ENCODE data around the gene UQCRFS1.

Gene UQCRFS1

DNA sequence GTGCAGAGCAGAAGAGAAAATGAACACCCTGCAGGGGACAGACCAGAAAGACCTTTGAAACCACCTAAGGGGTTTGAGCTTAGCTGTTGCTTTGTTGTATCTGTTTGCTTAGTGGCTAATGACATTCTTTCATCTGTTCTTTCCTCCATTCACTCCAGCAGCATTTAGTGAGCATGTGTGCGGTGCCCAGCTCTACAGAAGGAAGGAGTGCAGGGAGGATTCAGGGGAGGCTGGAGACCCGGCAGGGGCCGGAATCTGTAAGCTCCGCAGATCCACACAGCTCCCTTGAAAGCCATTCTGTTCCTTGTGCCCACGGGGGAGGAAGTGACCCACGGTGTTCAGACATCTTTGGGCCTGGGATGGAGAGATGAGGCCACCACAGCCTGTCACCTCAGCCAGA, 27.5 kb downstream of the UQCRFS1 start:
- no peak for TF ChIP-seq CTCF (IDR thresholded peaks at IDR 0.05; ENCODE audit: low read depth, low read length)
- no peak overlapping the region for H3K4me3 ChIP-seq (ENCODE audit: low read depth, low read length)

GRCh38 chr19:29176981-29177754, 35.8 kb downstream of the UQCRFS1 start:
- H3K4me3 ChIP-seq (ENCODE audit: low read depth, low read length): no peak overlapping the region
- TF ChIP-seq CTCF (IDR thresholded peaks at IDR 0.05; ENCODE audit: low read depth, low read length): no peak

DNA sequence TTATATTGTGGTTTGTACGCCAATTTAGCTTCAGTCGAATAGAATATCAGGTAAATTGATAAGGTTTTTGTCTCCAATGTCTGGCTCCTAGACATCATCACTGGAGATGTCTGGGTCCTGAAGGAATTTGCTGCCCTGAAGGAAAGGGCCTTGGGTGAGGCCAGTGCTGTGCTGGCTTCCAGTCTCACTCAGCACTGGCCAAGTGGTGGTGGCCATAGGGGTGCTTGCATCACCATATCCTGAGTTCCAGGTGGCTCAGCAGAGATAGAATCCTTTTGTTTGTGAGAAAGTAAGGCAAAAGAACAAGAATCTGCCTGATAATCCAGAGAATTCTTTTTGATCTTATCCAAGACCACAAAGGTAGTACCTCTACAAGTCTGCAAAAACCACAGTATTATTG, 39.1 kb downstream of the UQCRFS1 start:
- no peak overlapping the region for H3K4me3 ChIP-seq (ENCODE audit: low read depth, low read length)
- no peak for TF ChIP-seq CTCF (IDR thresholded peaks at IDR 0.05; ENCODE audit: low read depth, low read length)

DNA sequence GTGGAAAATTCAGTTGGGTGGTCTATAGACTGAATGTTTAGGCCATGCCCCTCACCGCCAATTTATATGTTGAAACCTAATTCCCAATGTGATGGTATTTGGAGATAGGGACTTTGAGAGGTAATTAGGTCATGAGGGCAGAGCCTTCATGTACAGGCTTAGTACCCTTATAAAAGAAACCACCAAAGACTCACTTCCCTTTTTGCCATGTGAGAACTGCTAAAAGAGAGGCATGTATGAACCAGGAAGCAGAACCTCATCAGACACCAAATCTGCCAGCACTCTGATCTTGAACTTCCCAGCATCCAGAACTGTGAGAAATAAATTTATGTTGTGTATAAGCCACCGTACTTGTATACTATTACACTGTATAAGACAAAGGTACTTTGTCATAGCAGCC, 40.6 kb downstream of the UQCRFS1 start:
- TF ChIP-seq CTCF (IDR thresholded peaks at IDR 0.05; ENCODE audit: low read depth, low read length): no peak
- H3K4me3 ChIP-seq (ENCODE audit: low read depth, low read length): no peak overlapping the region

DNA sequence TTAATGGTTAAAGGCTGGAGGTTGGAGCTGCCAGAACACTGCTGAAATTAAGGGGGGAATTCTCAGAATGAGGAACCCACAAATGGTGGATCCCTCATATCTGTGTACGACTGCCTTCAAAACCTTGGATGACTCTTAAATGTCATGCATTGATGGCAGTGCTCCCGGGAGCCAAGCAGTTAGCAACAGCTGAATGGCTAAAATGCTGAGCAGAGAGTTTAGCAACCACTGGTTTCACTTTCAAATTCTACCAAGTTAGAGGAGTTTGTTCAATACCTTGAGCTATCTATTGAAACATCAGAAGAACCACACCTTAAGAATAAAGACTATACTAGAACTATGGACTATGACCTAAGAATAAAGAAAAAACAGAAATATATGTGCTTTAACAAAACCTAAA, 41.4 kb downstream of the UQCRFS1 start:
- TF ChIP-seq CTCF (IDR thresholded peaks at IDR 0.05; ENCODE audit: low read depth, low read length): no peak
- H3K4me3 ChIP-seq (ENCODE audit: low read depth, low read length): no peak overlapping the region

DNA sequence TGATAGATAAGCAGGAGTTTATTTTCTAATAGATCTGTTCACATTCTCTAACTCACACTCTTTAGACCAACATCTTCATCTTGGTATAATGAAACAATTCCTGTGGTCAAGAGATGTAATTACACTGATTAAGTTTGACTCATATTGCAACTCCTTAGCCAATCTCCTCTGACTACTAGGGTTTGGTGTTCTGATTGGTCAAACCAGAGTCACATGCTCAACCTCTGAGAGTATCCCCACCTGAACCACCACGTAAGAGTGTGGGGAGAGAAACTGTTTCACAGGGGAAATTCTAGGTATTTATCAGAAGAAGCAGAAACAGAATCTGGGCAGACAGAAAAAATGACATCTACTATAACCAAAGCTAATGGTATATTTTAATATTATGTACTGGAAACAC, 42.4 kb downstream of the UQCRFS1 start:
- TF ChIP-seq CTCF (IDR thresholded peaks at IDR 0.05; ENCODE audit: low read depth, low read length): no peak
- H3K4me3 ChIP-seq (ENCODE audit: low read depth, low read length): no peak overlapping the region

DNA sequence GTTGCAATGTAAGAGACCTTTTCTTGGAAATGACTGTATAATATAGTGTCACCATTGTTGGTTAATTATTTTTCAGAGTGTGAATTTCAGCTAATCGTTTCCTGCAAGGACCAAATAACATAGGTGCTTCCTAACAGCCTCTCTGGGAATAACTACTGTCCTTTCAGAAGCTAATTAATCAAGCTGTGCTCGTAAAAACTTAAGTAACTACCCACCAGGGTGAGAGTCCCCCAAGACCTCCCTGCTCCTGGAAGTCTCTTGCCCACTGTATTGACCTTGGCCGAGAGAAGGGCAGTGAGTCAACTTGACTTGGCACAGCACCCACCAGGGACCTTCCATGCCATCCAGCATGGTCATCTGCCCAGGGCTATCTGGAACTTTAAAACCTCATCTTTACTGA, 50.3 kb downstream of the UQCRFS1 start:
- H3K4me3 ChIP-seq (ENCODE audit: low read depth, low read length): no peak overlapping the region
- TF ChIP-seq CTCF (IDR thresholded peaks at IDR 0.05; ENCODE audit: low read depth, low read length): no peak

All from WI38 (cell line).